ENCODE results near the gene SUPT5H. TPM values are rescaled to one million over a fixed set of nuclear protein-coding genes. Genes with fewer than 3 reads are reported as not detected.
A peak's percentile ranks its signal among the peaks of the same experiment; 100 is the strongest.

The SUPT5H gene
- total and polyA plus RNA-seq, 10 of the 15 experiments (the other 5 are each of a cell fraction or from before 2014, with no cell fraction given), result 27.2 to 194 (median 83.6) TPM

- TF ChIP-seq CREB1 (IDR thresholded peaks at IDR 0.05; ENCODE audit: low read depth) (no peak), EZH2 (IDR thresholded peaks at IDR 0.05; ENCODE audit: borderline replicate concordance, control insufficient read depth, low read depth, low read length) (no peak), PAX5 (IDR thresholded peaks at IDR 0.05; ENCODE audit: borderline replicate concordance, low read depth, low read length) (peak; percentile 4; the same call in 1 of the 2 replicates), CBFB (IDR thresholded peaks at IDR 0.05; ENCODE audit: low read depth) (no peak), SIX5 (IDR thresholded peaks at IDR 0.05; ENCODE audit: low read depth, low read length, severe bottlenecking) (no peak)
Observed at GRCh38 chr19:39401070-39401548, 44.3 kb upstream of the SUPT5H start (continued).

- H3K27ac ChIP-seq (ENCODE audit: control insufficient read depth, insufficient read depth), result peak overlapping the region; percentile 100
- no peaks in the 10 kb centered on the region for H3K9me3 ChIP-seq (replicated peaks; ENCODE audit: control insufficient read depth, insufficient read depth, low read length)
- peaks cover 77% of the 10 kb centered on the region for H3K4me1 ChIP-seq (ENCODE audit: control insufficient read depth, insufficient read depth, low read length)
- peak overlapping the region; percentile 100 for H3K4me2 ChIP-seq (ENCODE audit: control insufficient read depth, insufficient read depth)
- RAD21 ChIA-PET (ENCODE audit: unreplicated experiment), result interaction anchor here (0.5 to 6.7 kb wide), 8 partner anchors 10 to 164 kb away, joined by 3 to 159 read pairs (median 4); partner anchors contain the start of genes EID2B, MED29, PAF1 and PLEKHG2
- H3K9ac ChIP-seq (ENCODE audit: control insufficient read depth, insufficient read depth, low read length), result peak overlapping the region; percentile 90
- 3% methylated on average over 25 of the region's 25 CpGs for WGBS (ENCODE audit: insufficient coverage, insufficient replicate concordance, low lambda C conversion rate, missing lambda C conversion rate)
- peak; percentile 71 for FAIRE-seq
- no TSS peak for BruUV-seq (replicated peaks)
- SMC1A ChIA-PET (ENCODE audit: uncharacterized antibody, unreplicated experiment), result interaction anchor here (0.8 to 8.7 kb wide), 2 partner anchors 10 to 844 kb away, joined by 3 to 146 read pairs; partner anchors contain the start of gene PLEKHG2
- no peaks in the 10 kb centered on the region for H3K27me3 ChIP-seq (replicated peaks in 1 of 2; ENCODE audit: control insufficient read depth in 2 of 2, insufficient read depth in 2 of 2, low read length in 1 of 2)
- CTCF ChIA-PET, result interaction anchor here (1.0 to 7.4 kb wide), 4 partner anchors 8 to 132 kb away, joined by 4 to 218 read pairs (median 14); partner anchors contain the start of genes EID2B and PLEKHG2
- H2AFZ ChIP-seq (ENCODE audit: control insufficient read depth, low read depth, low read length), result peak overlapping the region; percentile 40
- POLR2A ChIA-PET, result interaction anchor here (0.7 to 2.9 kb wide), 7 partner anchors 10 to 445 kb away, joined by 3 to 37 read pairs (median 12); partner anchors contain the start of genes FBL, MED29, PAF1 and PLEKHG2
- H3K36me3 ChIP-seq (ENCODE audit: control insufficient read depth in 2 of 2, insufficient read depth in 2 of 2, low read length in 1 of 2), result 0 out of 4 replicates have a peak, but pooled peaks cover 0 to 5% of the 10 kb centered on the region in 2 experiments
- H3K4me3 ChIP-seq, result peak overlapping the region; percentile 12; the same call in 1 of the 2 replicates
- H3K79me2 ChIP-seq (ENCODE audit: control insufficient read depth, insufficient read depth, low read length), result peaks cover 34% of the 10 kb centered on the region
- in situ Hi-C loops (cut with MboI), result no loop called here
- no peaks in the 10 kb centered on the region for H4K20me1 ChIP-seq (ENCODE audit: control insufficient read depth, insufficient read depth)
- peak; percentile 57 for ATAC-seq
- intact Hi-C loops (cut with micrococcal nuclease; ENCODE audit: unreplicated experiment), result loop anchor here (1.0 to 10.0 kb wide), 2 partner anchors 11 to 427 kb away; partner anchors contain the start of genes FBXO17 and PLEKHG2
- DNase-seq (ENCODE audit: low read depth, low spot score), result no peak
- peak; percentile 57 for TF ChIP-seq MXI1 (IDR thresholded peaks at IDR 0.05; ENCODE audit: low read depth, low read length)
- no peak for TF ChIP-seq CHD4 (IDR thresholded peaks at IDR 0.05)
- TF ChIP-seq FOXK2 (IDR thresholded peaks at IDR 0.05), result 0 out of 2 replicates have a peak, but pooled peaks have one; percentile 24
- no peak for TF ChIP-seq GABPA (IDR thresholded peaks at IDR 0.05; ENCODE audit: low read depth)
- TF ChIP-seq ZNF217 (IDR thresholded peaks at IDR 0.05), result no peak
- TF ChIP-seq HDAC2 (IDR thresholded peaks at IDR 0.05), result 0 out of 2 replicates have a peak, but pooled peaks have one; percentile 21
- TF ChIP-seq RUNX3 (IDR thresholded peaks at IDR 0.05; ENCODE audit: low read length), result no peak
- TF ChIP-seq ZBED1 (IDR thresholded peaks at IDR 0.05; ENCODE audit: borderline replicate concordance), result peak; percentile 74; the same call in 1 of the 2 replicates
- peak; percentile 59 for TF ChIP-seq RELA (IDR thresholded peaks at IDR 0.05; ENCODE audit: borderline replicate concordance, partially characterized antibody)
- peak; percentile 64 for TF ChIP-seq MEF2B (IDR thresholded peaks at IDR 0.05; ENCODE audit: partially characterized antibody, poor library complexity, severe bottlenecking)
- no peak for TF ChIP-seq EZH2 (IDR thresholded peaks at IDR 0.05; ENCODE audit: borderline replicate concordance, control insufficient read depth, low read depth, low read length)
- TF ChIP-seq SKIL (IDR thresholded peaks at IDR 0.05; ENCODE audit: low read depth, poor library complexity, severe bottlenecking), result peak; percentile 91
Observed at GRCh38 chr19:39401549-39402345, 43.6 kb upstream of the SUPT5H start.

Measured in GM12878 (cell line).